Neural cell (in vitro differentiated cells): ENCODE data around the gene CENPQ. TPM values are rescaled to one million over a fixed set of nuclear protein-coding genes. Genes with fewer than 3 reads are reported as not detected.

Experiments
- H2AFZ ChIP-seq: fragments of 200-600, 300-800 bp; sonication (generic), shearing (Covaris generic); 2 replicates; pipeline ENCODE4 v1.6.0; 2014; ENCODE audit warnings: low read depth, mild to moderate bottlenecking, antibody characterized with exemption, low read length, moderate library complexity
- H3F3A ChIP-seq: fragments of 200-600 bp; shearing (Covaris generic); 2 replicates; pipeline ENCODE4 v1.6.1; 2016; ENCODE audit warnings: mild to moderate bottlenecking, moderate library complexity, mixed read lengths, antibody characterized with exemption, low read length; ENCODE audit not compliant: insufficient read depth, poor library complexity, severe bottlenecking
- H3K27ac ChIP-seq: fragments of 200-600, 300-800 bp; sonication (generic), shearing (Covaris generic); 2 replicates; pipeline ENCODE4 v1.5.1; 2014; ENCODE audit warnings: mild to moderate bottlenecking, low read length, moderate library complexity
- H3K27me3 ChIP-seq: fragments of 300-800, 200-600 bp; sonication (generic), shearing (Covaris generic); 2 replicates; pipeline ENCODE4 v1.6.0; 2014; ENCODE audit warnings: mild to moderate bottlenecking, low read depth, low read length, moderate library complexity; ENCODE audit not compliant: insufficient read depth
- H3K36me3 ChIP-seq: fragments of 300-800, 200-600 bp; sonication (generic), shearing (Covaris generic); 2 replicates; pipeline ENCODE4 v1.5.1; 2014; ENCODE audit warnings: mild to moderate bottlenecking, antibody characterized with exemption, low read length, moderate library complexity; ENCODE audit not compliant: insufficient read depth
- H3K4me2 ChIP-seq: fragments of 300-800, 200-600 bp; sonication (generic), shearing (Covaris generic); 2 replicates; pipeline ENCODE4 v1.6.0; 2014; ENCODE audit warnings: mild to moderate bottlenecking, low read length
- H3K4me3 ChIP-seq: fragments of 300-800, 200-600 bp; sonication (generic), shearing (Covaris generic); 2 replicates; pipeline ENCODE4 v1.5.1; 2014; ENCODE audit warnings: mild to moderate bottlenecking, low read length, moderate library complexity
- H3K79me2 ChIP-seq: fragments of 200-600 bp; shearing (Covaris generic); replicated peaks from 2 replicates; pipeline ENCODE4 v1.6.0; 2014; ENCODE audit warnings: mild to moderate bottlenecking, low read length, moderate library complexity; ENCODE audit not compliant: insufficient read depth
- H3K9ac ChIP-seq: fragments of 300-800, 200-600 bp; sonication (generic), shearing (Covaris generic); 2 replicates; pipeline ENCODE4 v1.6.1; 2016; ENCODE audit warnings: mild to moderate bottlenecking, low read length, mixed read lengths
- H3K9me2 ChIP-seq: fragments of 200-600 bp; shearing (Covaris generic); 2 replicates; pipeline ENCODE4 v1.6.1; 2016; ENCODE audit warnings: mild to moderate bottlenecking, low read length, mixed read lengths; ENCODE audit not compliant: insufficient read depth
- H3K9me3 ChIP-seq: fragments of 200-600, 300-800 bp; sonication (generic), shearing (Covaris generic); 2 replicates; pipeline ENCODE4 v1.6.1; 2016; ENCODE audit warnings: mild to moderate bottlenecking, mixed run types, low read length, moderate library complexity, mixed read lengths
- H4K20me1 ChIP-seq: fragments of 200-600 bp; shearing (Covaris generic); 2 replicates; pipeline ENCODE4 v1.6.1; 2016; ENCODE audit warnings: mild to moderate bottlenecking, mixed run types; ENCODE audit not compliant: insufficient read depth
- EP300 ChIP-seq: fragments of 450-650 bp; conservative IDR thresholded peaks from 2 replicates; pipeline ENCODE4 v1.6.1; 2014; ENCODE audit warnings: antibody characterized with exemption, mild to moderate bottlenecking, moderate library complexity; ENCODE audit not compliant: poor library complexity, severe bottlenecking
- EZH2 ChIP-seq: fragments of 200-600, 300-800 bp; shearing (Covaris generic), sonication (generic); IDR thresholded peaks from 2 replicates; pipeline ENCODE4 v1.6.1; 2014; ENCODE audit warnings: antibody characterized with exemption, low read length, borderline replicate concordance, mild to moderate bottlenecking; ENCODE audit not compliant: insufficient read depth, poor library complexity, severe bottlenecking
- MXI1 ChIP-seq: fragments of 450-650 bp; conservative IDR thresholded peaks from 2 replicates; pipeline ENCODE4 v1.6.1; 2014; ENCODE audit warnings: antibody characterized with exemption, mild to moderate bottlenecking; ENCODE audit not compliant: poor library complexity, severe bottlenecking
- POLR2AphosphoS5 ChIP-seq: IDR thresholded peaks from 2 replicates; pipeline ENCODE4 v1.6.1; 2012
- RAD21 ChIP-seq: fragments of 450-650 bp; conservative IDR thresholded peaks from 2 replicates; pipeline ENCODE4 v1.6.1; 2014; ENCODE audit warnings: antibody characterized with exemption, mild to moderate bottlenecking, moderate library complexity
- SMC3 ChIP-seq: fragments of 450-650 bp; conservative IDR thresholded peaks from 2 replicates; pipeline ENCODE4 v1.6.1; 2014; ENCODE audit warnings: antibody characterized with exemption, mild to moderate bottlenecking, moderate library complexity; ENCODE audit not compliant: poor library complexity
- TAF1 ChIP-seq: IDR thresholded peaks from 2 replicates; pipeline ENCODE4 v1.6.1; 2012; ENCODE audit warnings: low read depth
- polyA plus RNA-seq: library from polyadenylated mRNA; depleted of rRNA; stranded (reverse); fragments of >200 nt; gene quantifications from 2 replicates; pipeline ENCODE4 v1.2.3, GENCODE V29; 2014
- TF ChIP-seq, protein P1 (sequence below): IDR thresholded peaks from 2 replicates; pipeline ENCODE4 v1.6.1; 2012; ENCODE audit warnings: borderline replicate concordance
- TF ChIP-seq, protein P2 (sequence below): fragments of 450-650 bp; IDR thresholded peaks from 2 replicates; pipeline ENCODE4 v1.5.1; 2014; ENCODE audit warnings: antibody characterized with exemption, mild to moderate bottlenecking, moderate library complexity; ENCODE audit not compliant: poor library complexity, severe bottlenecking

CENPQ gene
- polyA plus RNA-seq, 1 donor from 2014 or later, result 8.8 TPM

DNA sequence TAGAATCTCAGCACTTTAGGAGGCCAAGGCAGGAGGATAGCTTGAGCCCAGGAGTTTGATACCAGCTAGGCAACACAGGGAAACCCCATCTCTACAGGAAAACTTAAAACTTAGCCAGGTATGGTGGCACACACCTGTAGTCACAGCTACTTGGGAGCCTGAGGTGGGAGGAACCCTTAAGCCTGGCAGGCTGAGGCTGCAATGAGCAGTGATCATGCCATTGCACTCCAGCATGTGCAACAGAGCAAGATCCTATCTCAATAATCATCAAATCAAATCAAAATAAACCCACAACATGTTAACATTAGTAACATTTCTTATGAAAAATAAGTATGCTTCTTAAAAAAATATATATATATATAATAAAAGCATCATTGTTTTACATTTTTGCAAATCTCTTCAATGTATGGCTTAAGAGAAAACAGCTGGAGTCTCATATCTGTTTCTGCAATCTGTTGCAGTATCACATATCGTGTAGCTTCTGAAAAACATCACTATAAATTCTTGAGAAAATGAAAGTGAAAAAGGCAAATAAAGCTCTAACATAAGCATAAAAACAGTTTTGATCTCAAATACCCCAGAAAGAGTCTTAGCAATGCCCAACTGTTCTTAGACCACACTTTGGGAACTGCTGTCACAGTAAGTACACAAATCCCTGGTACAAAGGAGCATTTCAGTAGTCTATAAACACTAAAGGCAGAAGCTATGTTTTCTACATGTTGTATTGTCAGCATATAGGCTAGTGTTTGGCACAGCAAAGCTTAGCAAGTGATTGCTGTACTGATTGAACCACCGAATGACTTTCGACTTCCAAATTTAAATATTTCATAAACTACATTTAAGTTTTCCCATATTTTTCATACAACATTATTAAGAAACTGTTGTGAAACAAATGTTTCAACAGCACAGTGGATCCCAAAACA is 8.1 kb upstream of the CENPQ start:
- no peak overlapping the region for H3K4me2 ChIP-seq

DNA sequence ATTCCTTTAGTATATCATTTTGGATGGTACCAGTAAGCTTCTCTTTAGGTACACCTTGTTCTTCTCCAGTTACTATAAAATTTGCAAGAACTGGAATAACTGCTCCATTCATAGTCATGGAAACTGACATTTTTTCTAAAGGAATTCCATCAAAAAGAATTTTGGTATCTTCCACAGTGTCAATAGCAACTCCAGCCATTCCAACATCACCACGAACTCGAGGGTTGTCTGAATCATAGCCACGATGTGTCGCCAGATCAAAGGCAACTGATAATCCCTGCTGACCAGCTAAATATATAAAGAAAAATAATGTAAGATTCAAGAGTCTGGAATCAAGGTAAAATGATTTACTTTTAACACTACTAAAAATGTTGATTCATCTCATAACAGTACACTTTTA is 5.4 kb upstream of the CENPQ start:
- no peak overlapping the region for H3K4me2 ChIP-seq
- no peak for TF ChIP-seq EZH2
- no peak for TF ChIP-seq SMC3
- no peak for TF ChIP-seq MXI1
- TF ChIP-seq POLR2AphosphoS5, result no peak
- TF ChIP-seq, protein P1, sequence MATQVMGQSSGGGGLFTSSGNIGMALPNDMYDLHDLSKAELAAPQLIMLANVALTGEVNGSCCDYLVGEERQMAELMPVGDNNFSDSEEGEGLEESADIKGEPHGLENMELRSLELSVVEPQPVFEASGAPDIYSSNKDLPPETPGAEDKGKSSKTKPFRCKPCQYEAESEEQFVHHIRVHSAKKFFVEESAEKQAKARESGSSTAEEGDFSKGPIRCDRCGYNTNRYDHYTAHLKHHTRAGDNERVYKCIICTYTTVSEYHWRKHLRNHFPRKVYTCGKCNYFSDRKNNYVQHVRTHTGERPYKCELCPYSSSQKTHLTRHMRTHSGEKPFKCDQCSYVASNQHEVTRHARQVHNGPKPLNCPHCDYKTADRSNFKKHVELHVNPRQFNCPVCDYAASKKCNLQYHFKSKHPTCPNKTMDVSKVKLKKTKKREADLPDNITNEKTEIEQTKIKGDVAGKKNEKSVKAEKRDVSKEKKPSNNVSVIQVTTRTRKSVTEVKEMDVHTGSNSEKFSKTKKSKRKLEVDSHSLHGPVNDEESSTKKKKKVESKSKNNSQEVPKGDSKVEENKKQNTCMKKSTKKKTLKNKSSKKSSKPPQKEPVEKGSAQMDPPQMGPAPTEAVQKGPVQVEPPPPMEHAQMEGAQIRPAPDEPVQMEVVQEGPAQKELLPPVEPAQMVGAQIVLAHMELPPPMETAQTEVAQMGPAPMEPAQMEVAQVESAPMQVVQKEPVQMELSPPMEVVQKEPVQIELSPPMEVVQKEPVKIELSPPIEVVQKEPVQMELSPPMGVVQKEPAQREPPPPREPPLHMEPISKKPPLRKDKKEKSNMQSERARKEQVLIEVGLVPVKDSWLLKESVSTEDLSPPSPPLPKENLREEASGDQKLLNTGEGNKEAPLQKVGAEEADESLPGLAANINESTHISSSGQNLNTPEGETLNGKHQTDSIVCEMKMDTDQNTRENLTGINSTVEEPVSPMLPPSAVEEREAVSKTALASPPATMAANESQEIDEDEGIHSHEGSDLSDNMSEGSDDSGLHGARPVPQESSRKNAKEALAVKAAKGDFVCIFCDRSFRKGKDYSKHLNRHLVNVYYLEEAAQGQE, result no peak
- TF ChIP-seq TAF1, result no peak
- TF ChIP-seq, protein P2, sequence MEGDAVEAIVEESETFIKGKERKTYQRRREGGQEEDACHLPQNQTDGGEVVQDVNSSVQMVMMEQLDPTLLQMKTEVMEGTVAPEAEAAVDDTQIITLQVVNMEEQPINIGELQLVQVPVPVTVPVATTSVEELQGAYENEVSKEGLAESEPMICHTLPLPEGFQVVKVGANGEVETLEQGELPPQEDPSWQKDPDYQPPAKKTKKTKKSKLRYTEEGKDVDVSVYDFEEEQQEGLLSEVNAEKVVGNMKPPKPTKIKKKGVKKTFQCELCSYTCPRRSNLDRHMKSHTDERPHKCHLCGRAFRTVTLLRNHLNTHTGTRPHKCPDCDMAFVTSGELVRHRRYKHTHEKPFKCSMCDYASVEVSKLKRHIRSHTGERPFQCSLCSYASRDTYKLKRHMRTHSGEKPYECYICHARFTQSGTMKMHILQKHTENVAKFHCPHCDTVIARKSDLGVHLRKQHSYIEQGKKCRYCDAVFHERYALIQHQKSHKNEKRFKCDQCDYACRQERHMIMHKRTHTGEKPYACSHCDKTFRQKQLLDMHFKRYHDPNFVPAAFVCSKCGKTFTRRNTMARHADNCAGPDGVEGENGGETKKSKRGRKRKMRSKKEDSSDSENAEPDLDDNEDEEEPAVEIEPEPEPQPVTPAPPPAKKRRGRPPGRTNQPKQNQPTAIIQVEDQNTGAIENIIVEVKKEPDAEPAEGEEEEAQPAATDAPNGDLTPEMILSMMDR, result no peak
- no peak for TF ChIP-seq RAD21
- TF ChIP-seq EP300, result no peak
- no peak overlapping the region for H3K9ac ChIP-seq
- H4K20me1 ChIP-seq, result no peaks in the 10 kb centered on the region
- H2AFZ ChIP-seq, result no peak overlapping the region
- H3K27me3 ChIP-seq, result no peaks in the 10 kb centered on the region
- H3K79me2 ChIP-seq, result peaks cover 37% of the 10 kb centered on the region
- no peaks in the 10 kb centered on the region for H3K9me2 ChIP-seq
- no peak overlapping the region for H3K4me3 ChIP-seq
- H3K36me3 ChIP-seq, result peaks cover 9% of the 10 kb centered on the region
- no peaks in the 10 kb centered on the region for H3K9me3 ChIP-seq
- H3K27ac ChIP-seq, result no peak overlapping the region
- no peaks in the 10 kb centered on the region for H3F3A ChIP-seq

More for the DNA sequence above, 8.1 kb upstream of the CENPQ start:
- peaks cover 11% of the 10 kb centered on the region for H3K79me2 ChIP-seq
- no peak overlapping the region for H3K27ac ChIP-seq
- no peaks in the 10 kb centered on the region for H4K20me1 ChIP-seq
- no peaks in the 10 kb centered on the region for H3K27me3 ChIP-seq
- H3K9me3 ChIP-seq, result no peaks in the 10 kb centered on the region
- peaks cover 13% of the 10 kb centered on the region for H3K36me3 ChIP-seq
- TF ChIP-seq SMC3 (no peak), EP300 (no peak), TAF1 (no peak), POLR2AphosphoS5 (no peak), RAD21 (no peak), EZH2 (no peak), MXI1 (no peak)
- TF ChIP-seq, protein P1, result no peak
- TF ChIP-seq, protein P2, result no peak
- H3K9me2 ChIP-seq, result no peaks in the 10 kb centered on the region
- no peaks in the 10 kb centered on the region for H3F3A ChIP-seq
- H3K4me3 ChIP-seq, result no peak overlapping the region
- H3K9ac ChIP-seq, result no peak overlapping the region
- no peak overlapping the region for H2AFZ ChIP-seq
